Caco-2 (cell line): Measurements from ENCODE around the gene GADL1. TPM values are rescaled to one million over a fixed set of nuclear protein-coding genes. Genes with fewer than 3 reads are reported as not detected.

Experiments
- BruUV-seq: library from RNA; stranded (reverse); fragments of 400-500 nt; replicated peaks from 2 replicates; lab custom pipeline; 2021; lab: Mats Ljungman, UMichigan
- CTCF ChIA-PET: fragments of 300-600 bp; sonication (Branson Sonifier 250); formaldehyde crosslinking; loops from one replicate; lab custom pipeline; 2022; ENCODE audit warnings: antibody characterized with exemption; lab: Charles Lee
- POLR2A ChIA-PET: fragments of 300-600 bp; sonication (Branson Sonifier 250); formaldehyde crosslinking; loops from one replicate; lab custom pipeline; 2022; ENCODE audit warnings: antibody characterized with exemption; lab: Charles Lee
- DNase-seq, 2 experiments: peaks; one replicate each; pipeline versions ENCODE4 v3.0.0 to v3.0.0-alpha.2; 2020 to 2022
- H3K27me3 ChIP-seq: replicated peaks from 2 replicates; pipeline ENCODE4 v1.6.0; 2011; ENCODE audit warnings: low read length; ENCODE audit not compliant: control insufficient read depth, insufficient read depth
- H3K36me3 ChIP-seq: 2 replicates; pipeline ENCODE4 v1.5.1; 2011; ENCODE audit warnings: low read length; ENCODE audit not compliant: control insufficient read depth, insufficient read depth
- H3K4me1 ChIP-seq: fragments of 250-450 bp; sonication (Bioruptor Pico); 2 replicates; pipeline ENCODE4 v1.5.1; 2020; ENCODE audit warnings: mild to moderate bottlenecking
- H3K4me3 ChIP-seq: 2 replicates; pipeline ENCODE4 v1.5.1; 2011; ENCODE audit warnings: low read depth, mild to moderate bottlenecking, control low read depth, low read length
- H3K9me3 ChIP-seq: fragments of 250-450 bp; sonication (Bioruptor Pico); 2 replicates; pipeline ENCODE4 v1.5.1; 2020; ENCODE audit warnings: mild to moderate bottlenecking, moderate library complexity
- H3K27ac Mint-ChIP-seq: one replicate; pipeline ENCODE4 v1.8.0; 2022; ENCODE audit warnings: mixed read lengths; ENCODE audit not compliant: unreplicated experiment
- H3K27me3 Mint-ChIP-seq: one replicate; pipeline ENCODE4 v1.8.0; 2022; ENCODE audit warnings: mixed read lengths; ENCODE audit not compliant: insufficient read depth, unreplicated experiment
- H3K36me3 Mint-ChIP-seq: one replicate; pipeline ENCODE4 v1.8.0; 2022; ENCODE audit warnings: mild to moderate bottlenecking, mixed read lengths; ENCODE audit not compliant: insufficient read depth, unreplicated experiment
- H3K4me1 Mint-ChIP-seq: one replicate; pipeline ENCODE4 v1.8.0; 2022; ENCODE audit warnings: low read depth, mixed read lengths; ENCODE audit not compliant: unreplicated experiment
- H3K4me3 Mint-ChIP-seq: one replicate; pipeline ENCODE4 v1.8.0; 2022; ENCODE audit warnings: mild to moderate bottlenecking, moderate library complexity, mixed read lengths; ENCODE audit not compliant: unreplicated experiment
- H3K9me3 Mint-ChIP-seq: one replicate; pipeline ENCODE4 v1.8.0; 2022; ENCODE audit warnings: mixed read lengths; ENCODE audit not compliant: unreplicated experiment
- CTCF ChIP-seq, 2 experiments: fragments of 200-600 bp in 1 of 2; IDR thresholded peaks; 1 replicate in 1 of 2; 2 replicates in 1 of 2; pipeline versions ENCODE4 v1.5.1 to v1.8.0; 2011 to 2022; ENCODE audit warnings: antibody characterized with exemption in 1 of 2, control low read depth in 1 of 2, inconsistent platforms in 1 of 2, low read depth in 1 of 2, low read length in 1 of 2, mild to moderate bottlenecking in 1 of 2, moderate library complexity in 1 of 2; ENCODE audit not compliant: insufficient read depth in 1 of 2, severe bottlenecking in 1 of 2, unreplicated experiment in 1 of 2
- intact Hi-C: fragments of 100-400 bp; cut with micrococcal nuclease; formaldehyde crosslinking; loops from one replicate; pipeline ENCODE4 v1.10.0; 2022; ENCODE audit not compliant: unreplicated experiment
- total RNA-seq: library from RNA; stranded (reverse); gene quantifications from 2 replicates; pipeline ENCODE4 v1.2.3, GENCODE V29; 2022

The GADL1 gene
- total RNA-seq, 1 experiment from 2014 or later, result 6.2 TPM

- POLR2A ChIA-PET, result no interaction called here
- intact Hi-C loops, result loop anchor here (10.0 kb wide), 2 partner anchors 182 to 472 kb away; no protein-coding TSS in a partner anchor
- BruUV-seq, result no TSS peak
Observed at GRCh38 chr3:30696403-30696819, 198.1 kb downstream of the GADL1 start.

GRCh38 chr3:30695302-30696061 is 199.0 kb downstream of the GADL1 start:
- Mint-ChIP-seq H3K9me3 (no peaks in the 10 kb centered on the region), H3K4me1 (peaks cover 27% of the 10 kb centered on the region), H3K36me3 (peaks cover 89% of the 10 kb centered on the region), H3K4me3 (no peak overlapping the region), H3K27me3 (no peaks in the 10 kb centered on the region), H3K27ac (no peak overlapping the region)
- Histone ChIP-seq H3K9me3 (no peaks in the 10 kb centered on the region), H3K27me3 (no peaks in the 10 kb centered on the region), H3K4me3 (no peak overlapping the region), H3K4me1 (peaks cover 17% of the 10 kb centered on the region), H3K36me3 (peaks cover 10% of the 10 kb centered on the region)
- BruUV-seq, result no TSS peak
- POLR2A ChIA-PET, result no interaction called here
- CTCF ChIA-PET, result interaction anchor here (0.5 kb wide), 1 partner anchor 556 kb away, joined by 3 read pairs; no protein-coding TSS in a partner anchor
- no peak for TF ChIP-seq CTCF (IDR thresholded peaks at IDR 0.05; ENCODE audit: insufficient read depth in 1 of 2, low read depth in 1 of 2, low read length in 1 of 2, severe bottlenecking in 1 of 2, unreplicated experiment in 1 of 2)
- intact Hi-C loops, result loop anchor here (10.0 kb wide), 2 partner anchors 181 to 471 kb away; no protein-coding TSS in a partner anchor
- no peak for DNase-seq

More at GRCh38 chr3:30696403-30696819, 198.1 kb downstream of the GADL1 start:
- DNase-seq, result no peak
- Mint-ChIP-seq H3K36me3 (peaks cover 87% of the 10 kb centered on the region), H3K9me3 (peaks cover 7% of the 10 kb centered on the region), H3K27ac (no peak overlapping the region), H3K27me3 (no peaks in the 10 kb centered on the region), H3K4me3 (no peak overlapping the region), H3K4me1 (peaks cover 20% of the 10 kb centered on the region)
- Histone ChIP-seq H3K4me3 (no peak overlapping the region), H3K27me3 (no peaks in the 10 kb centered on the region), H3K36me3 (peaks cover 5% of the 10 kb centered on the region), H3K9me3 (no peaks in the 10 kb centered on the region), H3K4me1 (peaks cover 16% of the 10 kb centered on the region)
- no peak for TF ChIP-seq CTCF (IDR thresholded peaks at IDR 0.05; ENCODE audit: insufficient read depth in 1 of 2, low read depth in 1 of 2, low read length in 1 of 2, severe bottlenecking in 1 of 2, unreplicated experiment in 1 of 2)
- CTCF ChIA-PET, result interaction anchor here (0.5 kb wide), 1 partner anchor 557 kb away, joined by 3 read pairs; no protein-coding TSS in a partner anchor

- Mint-ChIP-seq H3K27me3 (no peaks in the 10 kb centered on the region), H3K27ac (no peak overlapping the region), H3K9me3 (no peaks in the 10 kb centered on the region), H3K4me3 (no peak overlapping the region), H3K36me3 (peaks cover 96% of the 10 kb centered on the region), H3K4me1 (peaks cover 31% of the 10 kb centered on the region)
- ChIA-PET CTCF (no interaction called here), POLR2A (no interaction called here)
- no peak for TF ChIP-seq CTCF (IDR thresholded peaks at IDR 0.05; ENCODE audit: insufficient read depth in 1 of 2, low read depth in 1 of 2, low read length in 1 of 2, severe bottlenecking in 1 of 2, unreplicated experiment in 1 of 2)
- intact Hi-C loops, result loop anchor here (5.0 to 10.0 kb wide), 4 partner anchors 87 to 470 kb away; partner anchors contain the start of gene TGFBR2
- Histone ChIP-seq H3K36me3 (peaks cover 12% of the 10 kb centered on the region), H3K4me1 (peaks cover 22% of the 10 kb centered on the region), H3K27me3 (no peaks in the 10 kb centered on the region), H3K9me3 (no peaks in the 10 kb centered on the region), H3K4me3 (no peak overlapping the region)
- no TSS peak for BruUV-seq
- DNase-seq, result no peak
Observed at GRCh38 chr3:30694668-30695067, 199.8 kb downstream of the GADL1 start.
